K562 (cell line): ENCODE measurements around the gene IPO5. TPM values are rescaled to one million over a fixed set of nuclear protein-coding genes. Genes with fewer than 3 reads are reported as not detected.

Experiments used
- E2F6 ChIP-seq, 2 experiments: IDR thresholded peaks; 2 replicates each; pipeline ENCODE4 v1.6.1; 2011; ENCODE audit warnings: borderline replicate concordance in 1 of 2, control low read depth in 1 of 2, low read depth in 1 of 2, low read length in 1 of 2, mild to moderate bottlenecking in 1 of 2, mixed read lengths in 1 of 2, moderate library complexity in 1 of 2; ENCODE audit not compliant: insufficient read depth in 1 of 2, insufficient read length in 1 of 2, poor library complexity in 1 of 2, severe bottlenecking in 1 of 2; ENCODE audit errors: extremely low read depth in 1 of 2
- MNT ChIP-seq, 2 experiments: fragments of 450-650 bp; conservative IDR thresholded peaks; 2 replicates each; pipeline ENCODE4 v1.6.1; 2017; ENCODE audit warnings: mild to moderate bottlenecking in 2 of 2, moderate library complexity in 2 of 2
- POLR2G ChIP-seq: fragments of 200-400 bp; formaldehyde crosslinking; IDR thresholded peaks from 2 replicates; pipeline ENCODE4 v1.6.1; 2017; ENCODE audit warnings: low read depth, mild to moderate bottlenecking, antibody characterized with exemption, low read length, moderate library complexity
- POU5F1 ChIP-seq: fragments of 150-350 bp; IDR thresholded peaks from 2 replicates; pipeline ENCODE4 v1.6.1; 2014; ENCODE audit warnings: borderline replicate concordance, low read length, low read depth, mild to moderate bottlenecking; ENCODE audit not compliant: partially characterized antibody
- RBBP5 ChIP-seq: fragments of 200-600 bp; sonication (generic); IDR thresholded peaks from 2 replicates; pipeline ENCODE4 v1.6.1; 2012; ENCODE audit warnings: borderline replicate concordance, mild to moderate bottlenecking, low read length, control low read depth, inconsistent platforms; ENCODE audit not compliant: insufficient read depth, poor library complexity, severe bottlenecking
- RBFOX2 ChIP-seq: fragments of 200-400 bp; formaldehyde crosslinking; IDR thresholded peaks from 2 replicates; pipeline ENCODE4 v1.6.1; 2017; ENCODE audit warnings: low read depth, mild to moderate bottlenecking, low read length, moderate library complexity
- STAT6 ChIP-seq: sonication (generic); formaldehyde crosslinking; IDR thresholded peaks from 2 replicates; pipeline ENCODE4 v1.8.1; 2023; ENCODE audit warnings: mild to moderate bottlenecking, missing genetic modification reagents
- ZBTB11 ChIP-seq, 3 experiments: fragments of 200-800 bp in 1 of 3; fragments of 250-450 bp in 1 of 3; fragments of 450-650 bp in 1 of 3; sonication (Bioruptor Pico) in 1 of 3; sonication (Bioruptor generic) in 1 of 3; formaldehyde crosslinking in 1 of 3; IDR thresholded peaks; 2 replicates each; pipeline versions ENCODE4 v1.6.1 to v1.8.0; 2016 to 2022; ENCODE audit warnings: mild to moderate bottlenecking in 2 of 3, missing genetic modification characterization in 2 of 3, missing compliant biosample characterization in 1 of 3, moderate library complexity in 1 of 3
- ZNF583 ChIP-seq: fragments of 250-450 bp; sonication (Bioruptor Pico); IDR thresholded peaks from 2 replicates; pipeline ENCODE4 v1.4.0; 2020
- polyA plus RNA-seq, 8 experiments: library from polyadenylated mRNA; depleted of rRNA in 4 of 8; stranded (reverse) in 5 of 8; unstranded in 3 of 8; fragments of >200 nt; fragmentation: Nextera tagmentation in 2 of 8; fragmentation: Illumina TruSeq in 1 of 8; extraction: Ambion mirVana in 2 of 8; extraction: Trizol in 1 of 8; gene quantifications; 2 replicates each; pipeline versions ENCODE4 v1.2.1 to v1.2.3, GENCODE V29; 2011 to 2014; ENCODE audit warnings: inconsistent platforms in 1 of 8, missing spikeins in 1 of 8
- total RNA-seq, 7 experiments: library from RNA; depleted of rRNA in 6 of 7; stranded (reverse); fragments of >200 nt in 6 of 7; fragmentation: Illumina TruSeq in 2 of 7; extraction: Trizol in 2 of 7; gene quantifications; 2 replicates each; pipeline versions ENCODE4 v1.2.1 to v1.2.3, GENCODE V29; 2011 to 2021; ENCODE audit warnings: low replicate concordance in 1 of 7
- TF ChIP-seq, protein P1 (sequence below): fragments of 250-450 bp; sonication (Bioruptor Pico); IDR thresholded peaks from 2 replicates; pipeline ENCODE4 v1.5.1; 2021; ENCODE audit warnings: mild to moderate bottlenecking

Gene IPO5
- total and polyA plus RNA-seq, 9 of the 15 experiments (the other 6 are each of a cell fraction or from before 2014, with no cell fraction given) = 45.8 to 206 (median 134) TPM

- TF ChIP-seq ZBTB11 (CRISPR knock-in tag; IDR thresholded peaks at IDR 0.05) = peak in 1 of 3 experiments; percentile 79; a peak in 2 of 6 replicates
- peak; percentile 95 for TF ChIP-seq RBBP5
- TF ChIP-seq MNT (conservative IDR thresholded peaks at IDR 0.05) = peak in 1 of 2 experiments; percentile 49; a peak in 2 of 4 replicates
- peak; percentile 74 for TF ChIP-seq RBFOX2
- TF ChIP-seq POU5F1 = no peak
- no peak for TF ChIP-seq STAT6 (CRISPR knock-in tag)
- peak; percentile 75; the same call in 1 of the 2 replicates for TF ChIP-seq POLR2G
- TF ChIP-seq ZNF583 (CRISPR knock-in tag) = no peak
- TF ChIP-seq, protein P1, sequence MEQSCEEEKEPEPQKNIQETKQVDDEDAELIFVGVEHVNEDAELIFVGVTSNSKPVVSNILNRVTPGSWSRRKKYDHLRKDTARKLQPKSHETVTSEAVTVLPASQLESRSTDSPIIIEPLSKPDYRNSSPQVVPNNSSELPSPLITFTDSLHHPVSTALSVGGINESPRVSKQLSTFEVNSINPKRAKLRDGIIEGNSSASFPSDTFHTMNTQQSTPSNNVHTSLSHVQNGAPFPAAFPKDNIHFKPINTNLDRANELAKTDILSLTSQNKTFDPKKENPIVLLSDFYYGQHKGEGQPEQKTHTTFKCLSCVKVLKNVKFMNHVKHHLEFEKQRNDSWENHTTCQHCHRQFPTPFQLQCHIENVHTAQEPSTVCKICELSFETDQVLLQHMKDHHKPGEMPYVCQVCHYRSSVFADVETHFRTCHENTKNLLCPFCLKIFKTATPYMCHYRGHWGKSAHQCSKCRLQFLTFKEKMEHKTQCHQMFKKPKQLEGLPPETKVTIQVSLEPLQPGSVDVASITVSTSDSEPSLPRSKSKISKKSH = no peak
- TF ChIP-seq E2F6 (IDR thresholded peaks at IDR 0.05; ENCODE audit: borderline replicate concordance in 1 of 2, extremely low read depth in 1 of 2, insufficient read depth in 1 of 2, insufficient read length in 1 of 2, low read depth in 1 of 2, low read length in 1 of 2, poor library complexity in 1 of 2, severe bottlenecking in 1 of 2) = peak in 1 of 2 experiments; percentile 4
Observed at GRCh38 chr13:97976610-97977521, 23.4 kb downstream of the IPO5 start (continued).
